Measurements from ENCODE around the gene TUBGCP3.

- TF ChIP-seq ZBTB33 (CRISPR knock-in tag; IDR thresholded peaks at IDR 0.05) (no peak), TCF15 (CRISPR knock-in tag; IDR thresholded peaks at IDR 0.05) (no peak), JUNB (CRISPR knock-in tag; conservative IDR thresholded peaks at IDR 0.05) (no peak), MLX (CRISPR knock-in tag; conservative IDR thresholded peaks at IDR 0.05) (no peak), CTCF (IDR thresholded peaks at IDR 0.05 in 2 of 3, conservative IDR thresholded peaks at IDR 0.05 in 1 of 3; ENCODE audit: insufficient read depth in 2 of 3, low read depth in 1 of 3, low read length in 3 of 3) (no peak), SMARCC2 (IDR thresholded peaks at IDR 0.05; ENCODE audit: low read depth) (no peak), RB1 (IDR thresholded peaks at IDR 0.05; ENCODE audit: low read depth) (no peak), EP300 (IDR thresholded peaks at IDR 0.05; ENCODE audit: low read length) (no peak), EHMT2 (IDR thresholded peaks at IDR 0.05) (no peak), FOXM1 (IDR thresholded peaks at IDR 0.05; ENCODE audit: low read depth) (no peak), FOXM1 (CRISPR knock-in tag; IDR thresholded peaks at IDR 0.05; ENCODE audit: low read depth) (no peak)
These were observed 7.7 kb downstream of the TUBGCP3 start for GRCh38 chr13:112580211-112580610.
